GM21360 (cell line): ENCODE measurements around the gene RNLS.

Experiments
- ATAC-seq: cut with Tn5 transposase; IDR thresholded peaks from one replicate; pipeline ENCODE4 v1.9.1; 2021; ENCODE audit warnings: mild to moderate bottlenecking, moderate library complexity; ENCODE audit not compliant: unreplicated experiment

The RNLS gene

DNA sequence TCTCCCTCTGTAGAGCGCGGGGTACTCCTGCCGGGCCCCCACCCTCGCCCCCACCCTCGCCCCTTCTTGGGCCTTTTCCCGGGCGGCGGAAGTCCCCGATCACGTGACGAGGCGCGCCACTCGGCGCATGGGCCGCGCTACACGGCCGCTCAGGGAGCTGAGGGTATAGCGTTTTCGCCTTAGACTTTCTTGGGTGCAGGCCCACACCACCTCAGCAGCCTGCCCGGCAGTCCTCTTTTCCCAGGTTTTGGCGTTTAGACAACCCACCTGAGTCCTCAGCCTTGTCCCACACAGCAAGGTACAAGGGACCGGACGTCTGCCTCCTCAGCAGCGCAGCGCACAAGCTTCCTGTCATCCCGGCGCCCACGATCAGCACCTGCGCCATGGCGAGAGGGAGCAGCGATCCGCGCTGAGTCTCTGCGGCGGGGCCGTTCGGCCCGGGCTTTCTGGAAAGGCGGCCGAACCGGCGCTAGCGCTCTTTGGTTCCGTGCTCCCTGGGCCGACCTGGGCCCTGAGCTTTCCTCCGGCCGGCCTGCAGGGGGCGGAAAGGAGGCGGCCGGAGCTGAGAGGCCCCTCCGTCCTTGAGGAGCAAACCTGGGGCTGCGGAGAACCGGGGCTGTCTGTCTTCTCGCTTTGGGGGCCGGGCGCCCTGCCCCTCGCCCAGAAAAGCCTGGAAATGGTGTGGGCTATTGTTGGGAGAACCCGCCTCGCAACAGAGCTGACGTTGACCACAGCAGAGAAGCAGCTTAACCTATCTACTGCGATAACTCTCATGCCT, at the start of gene RNLS:
Gene RNLS, minus strand, starts transcription at position 513 of the 778 bp plus-strand sequence.
- peak; percentile 68 for ATAC-seq

- ATAC-seq, result no peak
Observed at GRCh38 chr10:88624840-88625239, 41.7 kb upstream of the RNLS start.

- ATAC-seq, result no peak
Observed at GRCh38 chr10:88623835-88624234, 40.7 kb upstream of the RNLS start.

- no peak for ATAC-seq
Observed at GRCh38 chr10:88620441-88620840, 37.3 kb upstream of the RNLS start.

DNA sequence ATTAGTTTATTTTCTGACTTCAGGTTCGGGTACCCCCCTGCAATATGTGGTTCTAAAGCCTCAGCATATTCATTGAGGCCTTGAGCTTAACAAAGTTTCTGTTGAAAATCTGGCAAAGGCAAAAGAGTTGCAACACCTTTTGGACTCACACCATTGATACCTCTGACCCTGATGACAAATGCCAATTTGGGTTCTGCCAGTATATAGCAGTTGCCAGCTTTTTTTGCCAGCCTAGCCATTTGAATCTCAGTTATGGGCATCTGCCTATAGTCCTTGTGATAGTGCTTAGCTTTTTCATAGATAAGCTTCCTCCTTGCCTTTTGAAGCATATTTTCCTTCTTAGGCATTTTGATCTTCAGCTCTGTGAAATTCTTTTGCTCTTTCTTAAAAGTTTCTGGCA, 35.4 kb upstream of the RNLS start:
- ATAC-seq, result no peak

GRCh38 chr10:88617772-88618300, 34.7 kb upstream of the RNLS start:
- ATAC-seq, result no peak

- ATAC-seq, result no peak
Observed at GRCh38 chr10:88616250-88616977, 33.3 kb upstream of the RNLS start.

- no peak for ATAC-seq
Observed at GRCh38 chr10:88608780-88609179, 25.7 kb upstream of the RNLS start.

GRCh38 chr10:88608052-88608732, 25.1 kb upstream of the RNLS start:
- ATAC-seq, result no peak

DNA sequence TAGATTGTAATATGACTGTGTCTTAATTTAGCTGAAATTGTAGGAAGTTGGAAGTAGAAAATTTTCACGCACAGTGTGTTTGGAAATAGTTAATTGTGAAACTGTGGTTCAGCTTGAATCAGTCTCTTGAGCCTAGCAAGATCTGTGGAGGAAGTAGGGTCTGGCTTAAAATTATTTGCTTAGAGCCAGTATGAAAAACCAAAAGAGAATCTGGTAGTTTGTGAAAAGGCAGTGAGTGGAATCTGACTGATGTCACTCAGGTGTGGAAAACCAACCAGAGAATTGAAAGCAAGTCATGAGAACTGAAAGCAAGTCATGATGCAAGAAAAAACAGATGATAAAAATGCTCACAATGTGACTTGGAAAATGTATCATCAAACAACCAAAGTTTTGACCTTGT, 14.9 kb upstream of the RNLS start:
- peak; percentile 76 for ATAC-seq

DNA sequence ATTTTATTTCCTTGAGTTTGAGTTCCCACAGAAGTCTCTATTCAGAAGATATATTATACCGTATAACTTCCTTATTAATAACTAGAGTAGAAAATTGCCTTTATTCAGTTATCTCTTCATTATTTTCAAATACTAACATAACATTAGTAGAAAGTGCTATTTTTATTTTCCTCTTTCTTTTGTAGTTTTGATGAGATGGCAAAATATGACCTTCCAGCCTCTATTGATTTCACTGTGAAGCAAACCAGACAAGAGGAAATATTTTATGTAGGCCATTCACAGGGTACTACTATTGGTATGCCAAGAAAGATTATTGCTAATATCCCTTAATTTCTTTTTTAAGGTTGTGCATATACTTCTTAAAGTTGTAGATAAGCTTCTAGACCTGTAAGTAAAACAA, 11.4 kb upstream of the RNLS start:
- no peak for ATAC-seq

- no peak for ATAC-seq
Observed at GRCh38 chr10:88592906-88593305, 9.8 kb upstream of the RNLS start.

GRCh38 chr10:88592381-88592780, 9.3 kb upstream of the RNLS start:
- ATAC-seq, result no peak

- no peak for ATAC-seq
Observed at GRCh38 chr10:88586462-88586861, 3.3 kb upstream of the RNLS start, which contains the start of gene LIPJ. LIPJ (plus strand) TSS chr10:88586762; CDS start chr10:88590688, 3,926 bp downstream.

GRCh38 chr10:88583584-88583957, 453 bp upstream of the RNLS start:
- no peak for ATAC-seq

- no peak for ATAC-seq
Observed at GRCh38 chr10:88582411-88582805, 710 bp downstream of the RNLS start.

- no peak for ATAC-seq
Observed at GRCh38 chr10:88565072-88565471, 18.0 kb downstream of the RNLS start.

- ATAC-seq, result no peak
Observed at GRCh38 chr10:88562152-88562551, 21.0 kb downstream of the RNLS start.

GRCh38 chr10:88557658-88558057, 25.5 kb downstream of the RNLS start:
- ATAC-seq, result no peak

GRCh38 chr10:88557256-88557655, 25.9 kb downstream of the RNLS start:
- ATAC-seq, result no peak

GRCh38 chr10:88555190-88555908, 27.8 kb downstream of the RNLS start:
- ATAC-seq, result no peak
